ENCODE data around the gene MED12L.
"Not testable (repeated sequence)": the region's sequence is repeated elsewhere in the genome, so short reads cannot be mapped to it uniquely, and the experiment has no call there.

The MED12L gene

DNA sequence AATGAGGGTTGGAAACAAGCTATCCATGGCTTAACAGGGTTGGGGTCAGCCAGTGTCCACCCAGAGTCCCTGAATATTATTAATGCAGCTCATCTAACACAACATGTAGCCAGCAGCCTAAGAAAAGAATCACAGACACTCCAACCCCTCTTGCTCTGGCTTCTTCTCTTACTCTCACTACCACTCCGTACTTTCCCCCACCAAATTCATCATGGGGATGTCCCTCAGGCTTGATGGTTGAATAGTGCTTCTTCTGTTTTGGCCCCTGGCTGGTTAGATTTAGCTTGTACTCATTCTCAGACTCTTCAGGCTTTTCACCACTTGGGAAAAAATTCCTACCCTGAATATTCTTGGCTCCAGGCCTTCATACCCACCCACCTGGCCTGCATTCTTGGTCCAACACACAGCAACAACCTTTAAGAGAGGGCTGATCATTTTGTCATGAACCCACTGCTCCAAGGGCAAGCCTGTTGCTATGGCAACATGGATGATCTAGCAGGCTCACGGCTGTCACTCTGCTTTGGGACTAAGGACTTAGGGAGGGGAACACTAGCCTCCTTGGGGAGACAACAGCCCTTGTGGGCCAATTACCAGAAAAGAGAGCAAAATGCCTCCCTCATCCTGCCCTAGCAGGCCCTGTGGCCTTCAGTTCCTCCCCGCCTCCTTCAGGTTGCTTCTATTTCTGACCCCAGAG lies 9.4 kb upstream of the MED12L start:
- ChIA-PET POLR2A (no interaction called here), CTCF (no interaction called here)
- no peak overlapping the region for H3K4me3 ChIP-seq (ENCODE audit: low read depth, low read length)
- TF ChIP-seq, protein P1, sequence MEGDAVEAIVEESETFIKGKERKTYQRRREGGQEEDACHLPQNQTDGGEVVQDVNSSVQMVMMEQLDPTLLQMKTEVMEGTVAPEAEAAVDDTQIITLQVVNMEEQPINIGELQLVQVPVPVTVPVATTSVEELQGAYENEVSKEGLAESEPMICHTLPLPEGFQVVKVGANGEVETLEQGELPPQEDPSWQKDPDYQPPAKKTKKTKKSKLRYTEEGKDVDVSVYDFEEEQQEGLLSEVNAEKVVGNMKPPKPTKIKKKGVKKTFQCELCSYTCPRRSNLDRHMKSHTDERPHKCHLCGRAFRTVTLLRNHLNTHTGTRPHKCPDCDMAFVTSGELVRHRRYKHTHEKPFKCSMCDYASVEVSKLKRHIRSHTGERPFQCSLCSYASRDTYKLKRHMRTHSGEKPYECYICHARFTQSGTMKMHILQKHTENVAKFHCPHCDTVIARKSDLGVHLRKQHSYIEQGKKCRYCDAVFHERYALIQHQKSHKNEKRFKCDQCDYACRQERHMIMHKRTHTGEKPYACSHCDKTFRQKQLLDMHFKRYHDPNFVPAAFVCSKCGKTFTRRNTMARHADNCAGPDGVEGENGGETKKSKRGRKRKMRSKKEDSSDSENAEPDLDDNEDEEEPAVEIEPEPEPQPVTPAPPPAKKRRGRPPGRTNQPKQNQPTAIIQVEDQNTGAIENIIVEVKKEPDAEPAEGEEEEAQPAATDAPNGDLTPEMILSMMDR (IDR thresholded peaks at IDR 0.05; ENCODE audit: insufficient read depth, low read length, missing control alignments): no peak
- no peak for DNase-seq (ENCODE audit: low read depth, low spot score)

DNA sequence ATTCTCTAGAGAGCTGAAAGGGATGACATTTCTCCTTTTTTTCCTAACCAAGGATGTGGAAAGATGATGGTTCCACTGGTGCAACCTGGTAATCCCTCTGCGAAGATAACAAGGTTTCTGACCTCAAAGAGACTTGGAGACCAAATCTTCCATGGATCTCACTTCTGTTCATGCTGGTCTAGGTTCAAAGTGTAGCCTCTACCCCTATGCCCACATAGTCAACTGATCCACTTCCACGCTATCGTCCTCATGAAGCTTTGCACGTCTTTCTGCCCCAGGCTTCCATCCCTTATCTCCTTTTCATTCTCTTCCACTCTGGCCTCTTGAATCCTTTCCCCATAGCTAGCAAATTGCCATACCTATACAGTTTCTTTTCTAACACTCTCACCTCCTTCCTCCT lies 8.8 kb upstream of the MED12L start:
- TF ChIP-seq, protein P1 (IDR thresholded peaks at IDR 0.05; ENCODE audit: insufficient read depth, low read length, missing control alignments): no peak
- no peak for DNase-seq (ENCODE audit: low read depth, low spot score)
- CTCF ChIA-PET: interaction anchor here (1.6 kb wide), 1 partner anchor 10 kb away, joined by 4 read pairs; no protein-coding TSS in a partner anchor

DNA sequence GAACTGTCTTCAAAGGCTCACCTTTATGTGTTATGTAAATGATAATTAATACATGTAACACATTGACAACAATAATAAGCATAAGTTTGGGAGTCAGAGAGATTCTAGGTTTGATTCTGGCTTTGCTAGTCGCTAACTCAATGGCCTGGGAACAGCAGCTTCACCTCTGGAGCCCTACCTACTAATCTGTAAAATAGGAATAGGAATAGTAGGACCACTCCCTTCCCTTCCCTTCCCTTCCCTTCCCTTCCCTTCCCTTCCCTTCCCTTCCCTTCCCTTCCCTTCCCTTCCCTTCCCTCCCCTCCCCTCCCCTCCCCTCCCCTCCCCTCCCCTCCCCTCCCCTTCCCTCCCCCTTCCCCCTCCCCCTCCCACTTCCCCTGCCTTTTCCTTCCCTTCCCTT lies 4.4 kb upstream of the MED12L start:
- CTCF ChIA-PET; POLR2A ChIA-PET; DNase-seq (ENCODE audit: low read depth, low spot score); H3K4me3 ChIP-seq (ENCODE audit: low read depth, low read length): not testable (repeated sequence)

More for the DNA sequence above, 8.8 kb upstream of the MED12L start:
- no peak overlapping the region for H3K4me3 ChIP-seq (ENCODE audit: low read depth, low read length)
- POLR2A ChIA-PET: no interaction called here

DNA sequence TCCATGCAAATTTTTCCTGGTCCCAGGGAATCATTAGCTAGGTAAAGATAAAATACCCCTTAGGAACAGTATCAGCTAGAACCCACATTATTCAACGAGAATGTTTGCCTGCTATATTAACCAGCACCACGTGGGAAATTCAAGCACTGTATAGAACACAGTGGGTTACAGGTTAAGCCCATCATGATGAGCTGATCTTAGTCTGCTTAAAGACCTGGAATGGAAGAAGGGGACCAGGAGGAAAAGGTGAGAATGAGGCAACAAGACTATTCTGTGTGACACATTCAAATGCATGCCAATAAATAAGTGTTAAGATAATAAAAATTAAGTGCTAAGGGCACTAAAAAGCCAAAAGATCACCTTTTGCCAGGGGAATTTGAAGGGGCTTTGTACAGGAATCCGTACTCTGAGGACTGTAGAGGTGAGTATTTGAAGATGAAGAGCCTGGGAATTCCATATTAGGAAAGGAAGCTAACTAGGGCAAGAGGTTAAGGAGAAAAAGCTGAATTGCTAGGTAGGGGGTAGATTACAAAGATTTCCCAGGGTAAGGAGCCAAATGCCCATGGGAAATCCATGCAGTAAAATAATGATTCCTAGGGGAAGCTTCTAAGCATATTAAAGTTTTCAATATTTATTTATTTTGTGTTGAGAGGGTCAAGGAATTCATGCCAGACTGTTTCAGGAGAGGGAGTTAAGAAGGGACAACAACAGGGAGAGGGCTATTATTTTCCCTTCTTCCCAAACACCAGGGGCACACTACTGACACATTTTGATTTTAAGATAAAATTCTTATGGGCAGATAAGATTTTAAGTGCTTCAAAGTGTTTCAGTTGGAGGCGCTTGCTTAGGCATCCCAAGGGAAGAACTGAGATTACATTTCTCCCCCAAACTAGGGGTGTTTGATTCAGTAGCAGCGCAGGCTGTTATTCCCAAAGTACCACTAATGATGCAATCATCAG lies 2.3 kb upstream of the MED12L start:
- CTCF ChIA-PET: interaction anchor here (1.4 kb wide), 1 partner anchor 74 kb away, joined by 4 read pairs; no protein-coding TSS in a partner anchor
- TF ChIP-seq, protein P1 (IDR thresholded peaks at IDR 0.05; ENCODE audit: insufficient read depth, low read length, missing control alignments): no peak
- no peak for DNase-seq (ENCODE audit: low read depth, low spot score)
- POLR2A ChIA-PET: no interaction called here
- no peak overlapping the region for H3K4me3 ChIP-seq (ENCODE audit: low read depth, low read length)

DNA sequence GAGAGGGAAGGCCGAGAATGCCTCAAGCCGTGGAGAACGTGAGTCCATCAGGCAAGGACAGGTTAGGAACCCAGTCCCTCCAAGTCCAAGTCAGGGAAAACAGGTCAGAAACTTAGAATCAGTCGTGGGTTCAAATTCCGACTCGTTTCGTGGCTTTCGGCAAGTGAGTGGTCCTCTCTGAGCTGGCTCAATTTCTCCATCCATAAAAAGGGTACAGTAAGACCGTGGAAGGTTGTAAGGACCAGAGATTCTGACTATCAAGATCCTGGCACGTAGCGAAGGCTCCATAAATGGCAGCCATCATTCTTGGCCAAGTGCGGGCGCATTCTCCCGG lies 604 bp upstream of the MED12L start:
- H3K4me3 ChIP-seq (ENCODE audit: low read depth, low read length): peak overlapping the region; percentile 57
- TF ChIP-seq, protein P1 (IDR thresholded peaks at IDR 0.05; ENCODE audit: insufficient read depth, low read length, missing control alignments): no peak
- POLR2A ChIA-PET: no interaction called here
- CTCF ChIA-PET: interaction anchor here (1.3 to 4.6 kb wide), 5 partner anchors 11 to 76 kb away, joined by 3 to 25 read pairs (median 5); no protein-coding TSS in a partner anchor
- no peak for DNase-seq (ENCODE audit: low read depth, low spot score)

DNA sequence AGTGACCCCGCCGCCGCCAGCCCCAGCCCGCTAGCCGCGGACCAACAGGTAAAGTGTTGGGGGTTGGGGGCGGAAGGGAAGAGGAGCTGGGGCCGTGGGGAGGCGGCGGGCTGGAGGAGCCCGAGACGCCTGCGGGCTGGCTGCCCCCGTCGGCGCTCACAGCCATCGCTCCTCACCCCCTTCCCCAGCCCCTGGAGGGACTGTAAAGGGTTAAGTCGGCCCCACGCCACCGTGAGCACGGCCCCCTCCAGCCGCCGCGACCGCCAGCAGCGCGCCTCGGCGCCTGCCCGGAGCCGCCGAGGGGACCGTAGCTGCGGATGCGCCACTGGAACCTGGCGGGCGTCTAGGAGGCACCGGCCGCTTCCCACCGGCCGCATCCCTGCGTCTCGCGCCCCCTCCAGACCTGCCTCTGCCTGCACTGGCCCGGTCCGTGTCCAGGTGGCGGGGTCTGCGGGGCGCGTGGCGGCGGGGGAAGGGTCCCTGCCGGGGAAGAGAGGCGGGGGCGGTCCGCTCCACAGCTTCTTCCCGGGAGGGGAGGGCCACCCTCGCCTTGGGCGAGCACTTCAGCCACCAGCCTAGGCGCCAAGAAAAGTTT lies 522 bp downstream of the MED12L start:
- TF ChIP-seq, protein P1 (IDR thresholded peaks at IDR 0.05; ENCODE audit: insufficient read depth, low read length, missing control alignments): no peak
- ChIA-PET POLR2A (interaction anchor here (1.1 kb wide), 1 partner anchor 10 kb away, joined by 3 read pairs; no protein-coding TSS in a partner anchor), CTCF (interaction anchor here (0.7 to 4.6 kb wide), 19 partner anchors 8 to 365 kb away, joined by 3 to 25 read pairs (median 4); no protein-coding TSS in a partner anchor)
- no peak for DNase-seq (ENCODE audit: low read depth, low spot score)
- H3K4me3 ChIP-seq (ENCODE audit: low read depth, low read length): peak overlapping the region; percentile 57

All from AG04449 (cell line).